AG08395 (cell line): ENCODE results near the gene EFCC1.
A peak's percentile ranks its signal among the peaks of the same experiment; 100 is the strongest.
"Not testable (repeated sequence)": the region's sequence is repeated elsewhere in the genome, so short reads cannot be mapped to it uniquely, and the experiment has no call there.

Experiments used
- DNase-seq: peaks from one replicate; pipeline ENCODE4 v3.0.0; 2012; ENCODE audit warnings: mixed read lengths, low spot score

EFCC1 gene

DNA sequence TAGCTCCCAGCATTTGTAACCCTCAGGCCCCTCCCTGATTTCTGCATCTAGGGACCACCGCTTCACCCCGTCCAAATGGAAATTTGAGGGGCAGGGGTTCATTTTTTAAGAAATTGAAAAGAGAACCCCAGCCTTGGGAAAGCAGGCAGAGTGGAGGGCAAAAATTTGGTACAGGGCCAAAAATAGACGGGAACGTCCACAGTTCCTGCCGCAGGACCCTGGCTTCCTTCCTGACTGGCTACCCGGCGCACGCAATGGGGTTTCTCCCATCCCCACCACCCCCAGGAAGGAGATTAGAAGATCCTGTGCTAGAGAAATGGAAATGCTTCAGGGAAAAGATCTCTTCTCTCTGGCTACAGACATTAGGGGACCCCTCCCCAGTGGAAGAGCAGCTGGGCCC lies 80.4 kb downstream of the EFCC1 start:
- DNase-seq: no peak

DNA sequence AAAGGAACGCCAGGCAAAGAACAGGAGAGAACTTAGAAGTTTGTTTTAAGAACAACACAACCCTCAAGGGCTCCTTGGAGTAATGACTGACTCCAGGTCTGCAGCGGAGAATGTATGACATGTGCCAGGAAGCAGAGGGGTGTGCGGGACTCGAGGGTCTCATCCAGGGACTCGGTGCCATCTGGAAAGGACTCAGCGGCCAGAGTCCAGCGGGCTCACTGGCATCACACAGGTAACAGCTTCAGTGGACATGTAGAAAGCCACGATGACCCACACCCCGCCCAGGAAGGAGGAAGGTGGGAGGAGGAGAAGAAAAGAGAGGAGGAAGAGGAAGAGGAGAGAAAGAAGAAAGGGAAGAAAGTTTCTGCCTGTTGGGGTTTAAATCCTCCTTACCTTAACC lies 80.9 kb downstream of the EFCC1 start:
- DNase-seq: no peak

DNA sequence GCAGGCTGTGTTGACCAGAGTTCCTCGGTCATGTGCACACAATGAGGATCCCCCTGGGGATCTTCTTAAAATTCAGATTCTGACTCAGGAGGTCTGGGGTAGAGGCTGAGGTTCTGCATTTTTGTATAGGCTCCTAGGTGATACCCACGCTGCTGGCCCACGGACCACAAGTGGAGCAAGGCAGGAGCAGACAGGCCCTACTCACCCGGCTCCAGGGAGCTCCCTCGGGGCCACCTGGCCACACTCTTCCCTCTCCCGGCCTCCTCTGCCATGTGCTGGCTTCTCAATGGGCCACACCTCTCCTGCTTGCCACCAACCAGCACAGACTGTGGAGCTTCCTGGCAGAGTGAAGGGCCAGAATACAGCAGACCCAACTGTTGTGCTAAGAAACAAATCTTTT lies 83.4 kb downstream of the EFCC1 start:
- DNase-seq: no peak

DNA sequence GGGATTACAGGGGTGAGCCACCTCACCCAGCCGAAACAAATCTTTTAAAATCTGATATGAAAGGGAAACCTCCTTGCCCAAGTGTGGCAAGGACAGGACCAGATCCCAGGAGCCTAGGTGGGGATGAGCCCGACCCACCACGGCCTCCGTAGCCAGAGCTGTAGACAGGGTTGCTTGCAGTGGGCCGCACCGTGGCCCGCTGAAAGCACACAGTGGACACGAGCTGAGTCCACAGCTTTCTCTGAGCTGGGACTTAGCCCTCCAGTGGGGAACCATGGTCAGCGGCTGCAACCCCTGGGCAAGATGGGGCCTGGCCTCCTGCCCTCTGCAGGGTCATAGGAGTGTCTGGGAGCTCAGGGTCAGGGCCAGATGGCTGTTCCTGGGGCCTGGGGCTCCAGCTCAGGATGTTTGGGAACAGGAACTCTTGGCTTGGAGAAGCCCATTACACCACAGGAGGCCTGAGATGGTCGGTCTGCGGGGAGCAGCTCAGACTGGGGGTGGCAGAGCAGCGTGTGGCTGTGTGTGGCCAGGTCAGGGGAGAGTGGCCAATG lies 84.1 kb downstream of the EFCC1 start:
- no peak for DNase-seq

DNA sequence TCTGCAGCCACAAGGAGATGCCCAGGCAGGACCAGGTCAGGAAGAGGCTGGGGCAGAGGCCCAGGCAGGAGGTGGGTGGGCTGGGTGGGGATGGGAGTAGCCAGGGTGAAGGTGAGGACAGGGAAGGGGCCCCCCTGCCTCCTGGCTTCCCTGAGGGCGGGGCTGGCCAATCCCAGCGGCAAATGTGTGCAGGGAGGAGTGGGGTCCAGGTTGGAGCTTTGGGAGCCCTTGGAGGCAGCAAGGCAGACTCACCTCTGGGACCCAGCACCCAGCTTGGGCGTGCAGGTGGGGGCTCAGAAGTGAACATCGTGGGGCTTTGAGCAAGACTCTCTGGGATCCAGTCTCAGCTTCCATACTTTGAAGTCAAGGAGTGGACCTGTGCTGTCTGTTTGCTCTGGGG lies 84.7 kb downstream of the EFCC1 start:
- DNase-seq: no peak

DNA sequence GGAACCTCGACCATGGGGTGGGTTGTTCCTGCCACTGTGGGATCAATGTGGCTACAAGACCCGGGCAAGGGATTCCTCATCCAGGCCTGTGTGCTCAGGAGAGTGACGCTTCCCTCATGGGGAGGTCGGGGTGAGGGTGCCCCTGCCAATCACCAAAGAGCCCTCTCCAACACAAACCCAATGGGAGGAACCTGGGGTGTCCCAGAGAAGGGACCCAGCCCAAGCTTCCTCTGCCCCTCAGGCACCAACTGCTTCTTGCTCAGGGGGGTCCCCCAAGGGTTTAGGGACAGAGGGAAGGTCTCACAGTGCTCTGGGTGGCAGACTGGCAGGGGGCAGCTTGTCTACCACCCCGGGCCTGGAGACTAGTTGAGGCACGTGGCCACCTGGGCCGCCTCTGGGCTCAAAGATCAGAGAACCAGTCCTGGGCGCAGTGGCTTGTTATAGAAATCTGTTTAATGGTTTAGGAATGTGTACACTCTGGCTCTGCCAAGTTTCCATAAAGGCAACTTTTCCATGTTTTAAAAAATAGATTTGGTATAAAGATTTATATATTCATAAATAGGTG lies 86.1 kb downstream of the EFCC1 start:
- peak; percentile 52 for DNase-seq

DNA sequence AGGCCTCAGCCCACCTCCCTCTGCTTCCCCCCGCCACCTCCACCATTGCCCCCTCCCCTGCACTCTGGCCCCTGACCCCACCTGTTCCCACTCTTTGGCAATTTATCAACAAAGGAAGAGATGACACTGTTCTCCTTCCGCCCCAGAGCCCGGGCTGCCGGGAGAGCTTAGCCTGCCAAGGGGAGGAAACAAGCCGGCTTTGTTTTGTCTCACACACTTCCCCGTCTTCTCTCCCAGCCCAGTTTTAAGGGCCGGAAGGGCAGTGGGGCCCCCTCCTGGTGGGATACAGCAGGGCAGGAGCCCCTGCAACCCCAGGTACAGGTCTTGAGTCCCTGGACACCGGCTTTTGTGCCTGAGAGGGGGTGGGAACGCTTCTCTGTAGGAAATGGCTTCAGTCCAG lies 86.8 kb downstream of the EFCC1 start:
- DNase-seq: not testable (repeated sequence)

DNA sequence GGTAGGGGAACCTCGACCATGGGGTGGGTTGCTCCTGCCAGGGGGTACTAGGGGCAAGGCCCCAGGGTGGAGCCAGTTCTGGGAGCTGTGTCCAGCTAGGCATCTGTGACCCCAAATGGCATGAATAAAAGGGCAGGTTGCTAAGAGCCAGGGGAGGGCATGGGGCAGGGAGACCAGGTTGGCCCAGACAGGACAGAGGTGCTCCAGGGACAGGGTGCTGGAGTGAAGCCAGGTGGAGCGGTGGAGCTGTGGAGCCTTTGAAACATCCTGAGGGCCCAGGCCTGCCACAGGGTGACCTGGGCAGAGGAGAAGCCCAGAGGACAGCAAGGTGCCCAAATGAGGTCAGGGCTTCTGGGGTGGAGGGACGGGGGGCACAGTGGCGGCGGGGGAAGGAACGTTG lies 87.2 kb downstream of the EFCC1 start:
- not testable (repeated sequence) for DNase-seq
